Neural cell (in vitro differentiated cells): ENCODE data around the gene IL2RG. TPM values are rescaled to one million over a fixed set of nuclear protein-coding genes. Genes with fewer than 3 reads are reported as not detected.

ENCODE experiments used
- H2AFZ ChIP-seq: fragments of 200-600, 300-800 bp; sonication (generic), shearing (Covaris generic); 2 replicates; pipeline ENCODE4 v1.6.0; 2014; ENCODE audit warnings: low read depth, mild to moderate bottlenecking, antibody characterized with exemption, low read length, moderate library complexity
- H3F3A ChIP-seq: fragments of 200-600 bp; shearing (Covaris generic); 2 replicates; pipeline ENCODE4 v1.6.1; 2016; ENCODE audit warnings: mild to moderate bottlenecking, moderate library complexity, mixed read lengths, antibody characterized with exemption, low read length; ENCODE audit not compliant: insufficient read depth, poor library complexity, severe bottlenecking
- H3K27ac ChIP-seq: fragments of 200-600, 300-800 bp; sonication (generic), shearing (Covaris generic); 2 replicates; pipeline ENCODE4 v1.5.1; 2014; ENCODE audit warnings: mild to moderate bottlenecking, low read length, moderate library complexity
- H3K27me3 ChIP-seq: fragments of 300-800, 200-600 bp; sonication (generic), shearing (Covaris generic); 2 replicates; pipeline ENCODE4 v1.6.0; 2014; ENCODE audit warnings: mild to moderate bottlenecking, low read depth, low read length, moderate library complexity; ENCODE audit not compliant: insufficient read depth
- H3K36me3 ChIP-seq: fragments of 300-800, 200-600 bp; sonication (generic), shearing (Covaris generic); 2 replicates; pipeline ENCODE4 v1.5.1; 2014; ENCODE audit warnings: mild to moderate bottlenecking, antibody characterized with exemption, low read length, moderate library complexity; ENCODE audit not compliant: insufficient read depth
- H3K4me2 ChIP-seq: fragments of 300-800, 200-600 bp; sonication (generic), shearing (Covaris generic); 2 replicates; pipeline ENCODE4 v1.6.0; 2014; ENCODE audit warnings: mild to moderate bottlenecking, low read length
- H3K4me3 ChIP-seq: fragments of 300-800, 200-600 bp; sonication (generic), shearing (Covaris generic); 2 replicates; pipeline ENCODE4 v1.5.1; 2014; ENCODE audit warnings: mild to moderate bottlenecking, low read length, moderate library complexity
- H3K79me2 ChIP-seq: fragments of 200-600 bp; shearing (Covaris generic); replicated peaks from 2 replicates; pipeline ENCODE4 v1.6.0; 2014; ENCODE audit warnings: mild to moderate bottlenecking, low read length, moderate library complexity; ENCODE audit not compliant: insufficient read depth
- H3K9ac ChIP-seq: fragments of 300-800, 200-600 bp; sonication (generic), shearing (Covaris generic); 2 replicates; pipeline ENCODE4 v1.6.1; 2016; ENCODE audit warnings: mild to moderate bottlenecking, low read length, mixed read lengths
- H3K9me2 ChIP-seq: fragments of 200-600 bp; shearing (Covaris generic); 2 replicates; pipeline ENCODE4 v1.6.1; 2016; ENCODE audit warnings: mild to moderate bottlenecking, low read length, mixed read lengths; ENCODE audit not compliant: insufficient read depth
- H3K9me3 ChIP-seq: fragments of 200-600, 300-800 bp; sonication (generic), shearing (Covaris generic); 2 replicates; pipeline ENCODE4 v1.6.1; 2016; ENCODE audit warnings: mild to moderate bottlenecking, mixed run types, low read length, moderate library complexity, mixed read lengths
- H4K20me1 ChIP-seq: fragments of 200-600 bp; shearing (Covaris generic); 2 replicates; pipeline ENCODE4 v1.6.1; 2016; ENCODE audit warnings: mild to moderate bottlenecking, mixed run types; ENCODE audit not compliant: insufficient read depth
- CTCF ChIP-seq: fragments of 450-650 bp; IDR thresholded peaks from 2 replicates; pipeline ENCODE4 v1.5.1; 2014; ENCODE audit warnings: antibody characterized with exemption, mild to moderate bottlenecking, moderate library complexity; ENCODE audit not compliant: poor library complexity, severe bottlenecking
- EP300 ChIP-seq: fragments of 450-650 bp; conservative IDR thresholded peaks from 2 replicates; pipeline ENCODE4 v1.6.1; 2014; ENCODE audit warnings: antibody characterized with exemption, mild to moderate bottlenecking, moderate library complexity; ENCODE audit not compliant: poor library complexity, severe bottlenecking
- EZH2 ChIP-seq: fragments of 200-600, 300-800 bp; shearing (Covaris generic), sonication (generic); IDR thresholded peaks from 2 replicates; pipeline ENCODE4 v1.6.1; 2014; ENCODE audit warnings: antibody characterized with exemption, low read length, borderline replicate concordance, mild to moderate bottlenecking; ENCODE audit not compliant: insufficient read depth, poor library complexity, severe bottlenecking
- MXI1 ChIP-seq: fragments of 450-650 bp; conservative IDR thresholded peaks from 2 replicates; pipeline ENCODE4 v1.6.1; 2014; ENCODE audit warnings: antibody characterized with exemption, mild to moderate bottlenecking; ENCODE audit not compliant: poor library complexity, severe bottlenecking
- POLR2AphosphoS5 ChIP-seq: IDR thresholded peaks from 2 replicates; pipeline ENCODE4 v1.6.1; 2012
- RAD21 ChIP-seq: fragments of 450-650 bp; conservative IDR thresholded peaks from 2 replicates; pipeline ENCODE4 v1.6.1; 2014; ENCODE audit warnings: antibody characterized with exemption, mild to moderate bottlenecking, moderate library complexity
- REST ChIP-seq: IDR thresholded peaks from 2 replicates; pipeline ENCODE4 v1.6.1; 2012; ENCODE audit warnings: borderline replicate concordance
- SMC3 ChIP-seq: fragments of 450-650 bp; conservative IDR thresholded peaks from 2 replicates; pipeline ENCODE4 v1.6.1; 2014; ENCODE audit warnings: antibody characterized with exemption, mild to moderate bottlenecking, moderate library complexity; ENCODE audit not compliant: poor library complexity
- TAF1 ChIP-seq: IDR thresholded peaks from 2 replicates; pipeline ENCODE4 v1.6.1; 2012; ENCODE audit warnings: low read depth
- polyA plus RNA-seq: library from polyadenylated mRNA; depleted of rRNA; stranded (reverse); fragments of >200 nt; gene quantifications from 2 replicates; pipeline ENCODE4 v1.2.3, GENCODE V29; 2014

The IL2RG gene
- polyA plus RNA-seq, 1 donor from 2014 or later = not detected

- TF ChIP-seq TAF1 (no peak), EP300 (no peak), EZH2 (no peak), RAD21 (no peak), SMC3 (no peak), MXI1 (no peak), POLR2AphosphoS5 (no peak), CTCF (no peak)
- Histone ChIP-seq H4K20me1 (no peaks in the 10 kb centered on the region), H3K9ac (peak overlapping the region; percentile 75), H3K4me3 (peak overlapping the region; percentile 72), H3K79me2 (no peaks in the 10 kb centered on the region), H3K9me3 (no peaks in the 10 kb centered on the region), H3K9me2 (no peaks in the 10 kb centered on the region), H2AFZ (no peak overlapping the region), H3F3A (no peaks in the 10 kb centered on the region), H3K27ac (no peak overlapping the region), H3K27me3 (no peaks in the 10 kb centered on the region), H3K4me2 (no peak overlapping the region), H3K36me3 (no peaks in the 10 kb centered on the region)
These were observed 7.7 kb upstream of the IL2RG start for GRCh38 chrX:71118985-71119535.

DNA sequence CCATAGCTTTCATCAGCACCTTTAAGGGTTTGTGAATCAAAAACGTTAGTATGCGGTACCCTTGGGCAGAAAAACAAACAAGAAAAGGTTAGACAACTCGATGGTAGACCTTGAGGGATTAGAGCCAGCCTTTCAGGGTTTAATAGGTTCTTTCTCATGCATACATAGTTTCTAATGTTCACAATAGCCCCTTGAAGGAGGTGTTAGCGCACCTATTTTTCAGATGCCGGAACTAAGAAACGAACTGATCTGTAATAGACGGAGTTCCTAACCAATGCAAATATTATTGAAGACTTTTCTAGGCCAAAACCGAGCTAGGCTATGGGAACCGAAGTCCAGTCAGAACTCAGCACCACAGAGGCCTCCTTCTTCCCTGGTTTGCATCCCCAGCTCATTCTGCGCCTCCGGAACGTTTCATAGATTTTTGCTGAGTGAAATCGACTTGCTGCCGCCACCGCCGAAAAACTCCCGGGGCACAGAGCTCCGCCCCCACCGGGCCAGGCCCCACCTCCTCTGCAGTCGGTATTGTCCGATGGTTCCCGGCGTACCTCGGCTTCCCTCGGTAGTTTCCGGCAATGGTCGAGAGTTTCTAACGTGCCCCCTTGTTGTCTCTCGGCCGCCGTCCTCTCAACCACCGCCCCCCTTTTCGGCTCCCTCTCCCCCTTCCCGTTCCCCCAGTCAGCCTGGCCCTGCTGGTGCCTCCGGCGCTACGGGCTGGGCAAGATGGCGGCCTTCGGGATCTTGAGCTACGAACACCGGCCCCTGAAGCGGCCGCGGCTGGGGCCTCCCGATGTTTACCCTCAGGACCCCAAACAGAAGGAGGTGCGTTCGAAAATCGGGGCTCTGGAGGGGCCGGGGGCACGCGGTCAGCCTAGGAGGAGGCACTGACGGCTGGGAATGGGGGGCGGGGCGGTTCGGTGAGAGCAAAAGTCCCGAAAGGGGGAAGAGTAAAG, 6.9 kb upstream of the IL2RG start, which contains the start of gene MED12:
TSS of gene MED12 (plus strand) at position 565 of the 953 bp plus-strand sequence. CDS start at position 724, 159 bp downstream.
- H2AFZ ChIP-seq = peak within 1 kb of the TSS; percentile 69

More for the DNA sequence above, 6.9 kb upstream of the IL2RG start, which contains the start of gene MED12:
- Histone ChIP-seq H3K9me2 (no peaks in the 10 kb centered on the region), H3K9me3 (no peaks in the 10 kb centered on the region), H3K9ac (peak within 1 kb of the TSS; percentile 75), H3K4me2 (peak within 1 kb of the TSS; percentile 55), H3K4me3 (peak within 1 kb of the TSS; percentile 72), H4K20me1 (no peaks in the 10 kb centered on the region), H3F3A (no peaks in the 10 kb centered on the region), H3K79me2 (no peaks in the 10 kb centered on the region), H3K27me3 (no peaks in the 10 kb centered on the region), H3K36me3 (no peaks in the 10 kb centered on the region), H3K27ac (peak within 1 kb of the TSS; percentile 56)
- no peak for TF ChIP-seq MXI1
- no peak for TF ChIP-seq REST
- TF ChIP-seq EZH2 = no peak
- TF ChIP-seq CTCF = no peak
- TF ChIP-seq RAD21 = peak; percentile 14
- peak; percentile 54 for TF ChIP-seq POLR2AphosphoS5
- peak; percentile 15 for TF ChIP-seq SMC3
- no peak for TF ChIP-seq TAF1
- no peak for TF ChIP-seq EP300
